GM19463 (cell line): Measurements from ENCODE around the gene PINLYP.

ENCODE experiments used
- ATAC-seq: cut with Tn5 transposase; IDR thresholded peaks from one replicate; pipeline ENCODE4 v1.9.1; 2021; ENCODE audit warnings: mild to moderate bottlenecking, moderate library complexity; ENCODE audit not compliant: unreplicated experiment

PINLYP gene

DNA sequence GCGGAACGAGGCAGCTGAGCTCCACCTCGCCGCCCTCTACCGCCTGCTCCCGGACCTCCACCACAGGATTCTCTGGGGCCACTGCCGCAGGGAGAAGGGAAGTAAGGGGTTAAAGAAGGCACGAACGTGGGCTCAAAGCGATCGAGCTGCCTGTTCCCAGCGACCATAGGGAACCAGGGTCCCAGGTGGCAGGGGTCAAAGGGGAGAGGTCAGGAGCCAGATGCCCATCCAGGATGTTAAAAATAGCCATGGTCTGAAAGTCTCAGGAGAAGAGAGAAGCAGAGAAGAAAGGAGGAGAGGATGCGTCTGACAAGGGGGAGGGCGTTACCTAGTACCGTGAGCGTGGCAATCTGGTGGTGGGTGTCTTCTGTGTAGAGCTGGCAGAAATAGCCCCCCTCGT lies 51.2 kb downstream of the PINLYP start:
- ATAC-seq: no peak

- no peak for ATAC-seq
Observed at GRCh38 chr19:43628646-43629326, 53.2 kb downstream of the PINLYP start.

GRCh38 chr19:43631491-43631890 lies 55.9 kb downstream of the PINLYP start:
- ATAC-seq: no peak
